Activated T-helper 1 cell treated with Interleukin-2 at 50 U/mL for 16 hours (primary cell): Measurements from ENCODE around the gene KPNA3.
A peak's percentile ranks its signal among the peaks of the same experiment; 100 is the strongest.
"Not testable (repeated sequence)": the region's sequence is repeated elsewhere in the genome, so short reads cannot be mapped to it uniquely, and the experiment has no call there.

Experiments
- DNase-seq: peaks from one replicate; pipeline ENCODE4 v3.0.0-alpha.2; 2020; ENCODE audit warnings: low read depth

Gene KPNA3

DNA sequence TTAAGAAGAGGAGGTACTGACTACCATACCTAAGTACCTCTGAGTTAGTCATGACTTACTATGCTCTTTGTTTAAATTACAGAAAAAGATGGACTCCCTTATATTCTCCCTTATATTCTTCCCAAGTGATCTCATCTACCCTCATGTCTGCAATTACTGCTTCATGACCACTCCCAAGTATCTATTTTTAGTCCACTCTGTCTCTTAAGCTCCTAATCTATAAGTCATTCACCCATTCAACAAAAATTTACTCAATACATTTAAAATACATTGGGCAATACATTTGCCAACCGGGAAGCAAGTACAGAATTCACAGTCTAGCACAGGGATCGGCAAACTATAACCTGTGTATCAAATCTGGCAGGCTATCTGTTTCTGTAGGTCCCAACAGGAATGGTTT lies 42.6 kb downstream of the KPNA3 start:
- DNase-seq, result no peak

DNA sequence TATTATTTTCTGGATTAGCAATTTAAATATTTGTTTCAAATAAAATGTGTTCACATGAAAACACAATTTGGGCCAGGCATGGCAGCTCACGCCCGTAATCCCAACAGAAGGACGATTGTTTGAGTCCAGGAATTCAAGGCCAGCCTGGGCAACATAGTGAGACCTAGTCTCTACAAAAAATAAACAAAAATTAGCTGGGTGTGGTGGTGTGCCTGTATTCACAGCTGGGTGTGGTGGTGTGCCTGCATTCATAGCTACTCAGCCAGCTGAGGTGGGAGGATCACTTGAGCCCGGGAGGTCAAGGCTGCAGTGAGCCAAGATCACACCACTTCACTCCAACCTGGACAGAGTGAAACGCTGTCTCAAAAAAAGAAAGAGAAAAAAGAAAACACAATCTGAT lies 46.4 kb downstream of the KPNA3 start:
- DNase-seq, result no peak

DNA sequence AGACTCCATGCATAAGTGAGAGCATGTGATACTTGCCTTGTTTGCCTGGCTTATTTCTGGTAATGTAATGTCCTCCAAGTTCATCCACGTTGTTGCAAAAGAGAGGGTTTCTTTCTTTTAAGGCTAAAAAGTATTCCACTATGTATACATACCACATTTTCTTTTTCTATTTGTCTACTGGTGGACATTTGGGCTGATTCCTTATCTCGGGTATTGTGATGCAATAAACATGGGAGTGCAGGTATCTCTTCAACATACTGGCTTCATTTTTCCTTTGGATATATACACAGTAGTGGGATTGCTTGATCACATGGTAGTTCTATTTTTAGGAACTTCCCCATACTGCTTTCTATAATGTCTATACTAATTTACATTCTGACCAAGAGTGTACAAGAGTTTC lies 51.6 kb downstream of the KPNA3 start:
- DNase-seq, result no peak

DNA sequence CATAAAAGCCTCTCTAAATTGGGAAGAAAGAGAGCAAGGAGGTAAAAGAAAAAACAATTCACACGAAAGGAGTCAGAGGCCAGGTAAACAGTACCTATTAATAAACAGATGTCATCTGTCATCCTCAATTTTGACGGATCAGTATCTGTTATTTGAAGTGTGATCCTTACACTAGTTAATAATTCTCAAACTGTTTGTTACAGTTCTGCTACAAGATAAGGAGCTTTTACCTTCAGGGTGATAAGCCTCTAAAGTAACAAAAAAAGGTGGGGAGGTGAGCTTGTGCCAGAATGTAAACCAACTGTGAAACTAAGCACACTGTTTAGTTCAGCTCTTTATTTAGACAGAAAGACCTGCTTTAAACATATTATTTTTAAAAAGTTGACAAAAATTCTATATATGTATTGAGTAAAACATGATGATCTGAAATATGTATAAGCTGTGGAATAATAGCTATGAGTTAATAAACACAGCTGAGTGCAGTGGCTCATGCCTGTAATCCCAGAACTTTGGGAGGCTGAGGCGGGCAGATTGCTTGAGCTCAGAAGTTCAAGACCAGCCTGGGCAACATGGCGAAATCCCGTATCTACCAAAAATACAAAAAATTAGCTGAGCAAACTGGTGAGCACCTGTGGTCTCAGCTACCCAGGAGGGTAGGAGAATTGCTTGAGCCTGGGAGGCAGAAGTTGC lies 52.8 kb downstream of the KPNA3 start:
- no peak for DNase-seq

DNA sequence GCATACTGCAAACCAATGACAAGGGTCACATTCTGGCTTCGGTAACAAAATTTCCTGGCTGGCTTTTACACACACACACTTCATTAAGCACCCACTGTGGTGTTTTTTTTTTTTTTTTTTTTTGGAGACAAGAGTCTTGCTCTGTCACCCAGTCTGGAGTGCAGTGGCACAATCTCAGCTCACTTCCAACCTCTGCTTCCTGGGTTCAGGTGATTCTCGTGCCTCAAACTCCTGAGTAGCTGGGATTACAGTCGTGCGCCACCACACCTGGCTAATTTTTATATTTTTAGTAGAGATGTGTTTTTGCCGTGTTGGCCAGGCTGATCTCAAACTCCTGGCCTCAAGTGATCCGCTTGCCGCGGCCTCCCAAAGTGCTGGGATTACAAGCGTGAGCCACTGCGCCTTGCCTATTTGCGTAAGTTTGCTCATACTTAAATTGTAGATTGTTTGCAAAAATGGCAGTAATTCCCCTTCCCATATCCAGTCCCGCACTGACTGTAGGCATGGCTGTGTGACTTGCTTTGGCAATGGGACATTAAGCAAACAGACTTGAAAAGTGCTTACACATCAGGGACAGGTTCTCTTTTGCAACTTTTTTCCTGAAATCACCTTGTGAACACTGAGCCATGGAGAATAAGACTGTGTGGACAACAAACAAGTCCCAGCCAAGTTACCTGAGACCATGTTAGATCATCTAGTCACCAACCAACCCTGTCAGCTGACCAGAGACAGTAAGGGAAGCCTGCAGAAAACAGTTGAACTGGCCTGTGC lies 59.1 kb downstream of the KPNA3 start:
- no peak for DNase-seq

DNA sequence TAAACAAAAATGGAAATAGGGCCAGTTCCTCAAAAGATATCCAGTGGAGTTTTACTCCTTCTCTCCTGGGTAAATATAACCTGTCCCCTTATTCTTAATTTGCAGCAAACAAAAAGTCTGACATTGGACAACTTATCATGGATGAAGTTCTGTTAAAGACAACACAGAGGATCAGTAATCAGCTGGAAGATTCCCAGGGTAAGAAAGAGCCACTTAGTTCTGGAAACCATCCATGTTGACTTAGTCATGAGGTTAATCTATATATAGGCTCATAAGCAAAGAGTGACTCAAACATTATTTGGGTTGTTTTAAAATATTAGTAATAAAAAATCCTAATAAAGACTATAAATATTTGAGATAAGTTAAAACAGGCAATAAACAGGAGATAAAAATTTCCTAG lies 60.7 kb downstream of the KPNA3 start:
- DNase-seq, result no peak

DNA sequence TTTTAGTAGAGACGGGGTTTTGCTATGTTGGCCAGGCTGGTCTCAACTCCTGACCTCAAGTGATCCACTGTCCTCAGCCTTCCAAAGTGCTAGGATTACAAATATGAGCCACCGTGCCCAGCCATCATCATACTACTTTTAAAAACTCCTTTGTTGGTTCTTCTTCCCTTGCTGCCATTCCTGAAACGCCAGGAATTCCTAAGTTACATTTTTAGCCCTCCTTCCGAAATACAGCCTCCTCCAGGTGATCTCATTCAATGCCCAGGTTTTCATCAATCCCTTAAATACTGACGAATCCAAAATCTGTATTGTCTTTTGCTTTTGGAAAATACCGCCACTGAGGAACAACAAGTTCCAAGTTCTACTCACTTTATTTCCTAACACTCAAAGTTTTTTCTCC lies 75.9 kb downstream of the KPNA3 start:
- no peak for DNase-seq

DNA sequence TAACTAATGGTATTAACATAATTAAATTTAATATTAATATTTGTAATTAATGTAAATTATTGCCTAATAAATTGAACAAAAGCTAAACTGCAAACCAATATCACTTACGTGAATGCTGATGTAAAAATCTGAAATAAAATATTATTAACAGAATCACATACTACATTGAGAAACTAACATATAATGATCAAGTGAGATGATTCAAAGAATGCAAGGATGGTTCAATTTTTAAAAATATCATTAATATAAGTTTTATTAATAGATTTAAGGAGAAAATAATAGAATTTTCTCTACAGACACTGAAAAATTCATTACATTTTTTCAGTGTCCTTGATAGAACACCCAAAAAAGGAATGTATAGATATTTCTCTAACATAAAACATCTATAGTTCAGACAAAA lies 77.7 kb downstream of the KPNA3 start:
- DNase-seq, result no peak

DNA sequence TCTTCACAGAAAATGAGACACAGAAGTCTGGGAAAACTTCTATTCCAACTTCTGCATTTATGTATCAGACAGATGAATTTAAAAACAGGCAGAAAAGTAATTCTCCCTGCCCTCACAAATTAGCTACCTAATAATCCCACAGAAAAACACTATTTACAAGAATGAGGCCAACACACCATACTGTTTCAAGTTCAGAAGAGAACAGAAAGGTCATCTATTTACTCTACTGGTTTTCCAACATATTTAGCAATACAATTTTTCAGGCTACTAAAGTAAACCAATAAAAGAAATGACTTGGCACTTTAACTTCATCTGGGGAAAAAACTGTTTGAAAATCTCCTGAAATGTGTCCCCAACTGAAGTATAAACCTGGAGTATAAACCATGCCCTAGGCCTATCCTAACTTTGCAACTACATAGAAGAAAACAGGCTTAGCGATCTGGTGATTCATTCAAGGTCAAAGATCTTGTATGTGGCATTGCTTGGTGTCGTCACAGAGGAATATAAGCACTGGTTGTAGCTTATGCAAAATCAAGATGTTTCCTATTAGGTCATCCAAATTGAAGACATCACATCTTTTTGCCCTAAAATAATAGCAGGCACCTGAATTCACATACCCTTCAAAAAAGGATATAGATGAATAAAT lies 81.1 kb downstream of the KPNA3 start:
- DNase-seq, result no peak

DNA sequence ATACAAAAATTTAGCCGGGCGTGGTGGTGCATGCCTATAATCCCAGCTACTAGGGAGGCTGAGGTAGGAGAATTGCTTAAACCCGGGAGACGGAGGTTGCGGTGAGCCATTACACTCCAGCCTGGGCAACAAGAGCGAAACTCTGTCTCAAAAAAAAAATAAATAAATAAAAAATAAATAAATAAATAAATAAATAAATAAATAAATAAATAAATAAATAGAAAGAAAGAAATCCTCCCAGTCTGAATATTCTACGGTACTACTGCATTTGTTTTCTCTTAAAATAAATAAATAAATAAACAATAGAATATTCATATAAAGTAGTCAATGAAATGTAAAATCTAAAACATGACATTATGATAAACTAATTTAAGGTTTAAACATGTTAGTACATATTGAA lies 88.2 kb downstream of the KPNA3 start:
- DNase-seq, result not testable (repeated sequence)

DNA sequence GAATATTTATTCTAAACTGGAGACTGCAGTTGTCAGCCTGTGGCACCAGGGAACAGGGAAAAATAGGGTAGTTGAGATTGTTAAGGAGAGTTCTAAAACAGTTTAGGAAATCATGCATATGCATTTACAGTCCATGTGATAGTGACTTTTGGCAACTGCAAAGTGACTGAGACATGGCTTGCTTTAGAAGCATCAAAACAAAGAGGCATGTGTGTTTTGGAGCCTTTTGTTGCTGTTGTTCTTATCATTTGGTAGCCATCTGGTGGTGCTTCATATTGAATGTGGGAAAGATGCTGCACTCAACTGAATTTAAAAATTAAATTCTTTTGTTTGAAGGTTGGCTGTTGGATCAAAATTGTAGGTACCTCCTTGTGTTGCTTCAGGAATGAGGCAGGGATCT lies 91.0 kb downstream of the KPNA3 start:
- DNase-seq, result no peak

DNA sequence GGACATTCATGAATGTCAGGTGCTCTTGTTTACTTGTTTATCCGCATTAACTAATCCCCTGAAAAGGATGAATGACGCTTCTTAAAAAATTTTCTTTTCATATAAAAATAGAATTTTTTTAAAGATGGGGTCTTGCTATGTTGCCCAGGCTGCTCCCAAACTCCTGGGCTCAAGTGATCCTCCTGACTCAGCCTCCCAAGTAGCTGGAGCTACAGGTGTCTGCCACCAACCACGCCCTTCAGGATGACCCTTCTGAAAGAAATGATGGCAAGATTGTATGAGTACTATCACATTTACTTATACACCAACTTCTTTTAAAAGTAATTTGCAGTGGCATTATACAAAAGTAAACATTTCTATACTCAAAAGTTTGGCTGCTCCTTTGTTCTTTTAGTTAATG lies 95.0 kb downstream of the KPNA3 start:
- DNase-seq, result no peak

DNA sequence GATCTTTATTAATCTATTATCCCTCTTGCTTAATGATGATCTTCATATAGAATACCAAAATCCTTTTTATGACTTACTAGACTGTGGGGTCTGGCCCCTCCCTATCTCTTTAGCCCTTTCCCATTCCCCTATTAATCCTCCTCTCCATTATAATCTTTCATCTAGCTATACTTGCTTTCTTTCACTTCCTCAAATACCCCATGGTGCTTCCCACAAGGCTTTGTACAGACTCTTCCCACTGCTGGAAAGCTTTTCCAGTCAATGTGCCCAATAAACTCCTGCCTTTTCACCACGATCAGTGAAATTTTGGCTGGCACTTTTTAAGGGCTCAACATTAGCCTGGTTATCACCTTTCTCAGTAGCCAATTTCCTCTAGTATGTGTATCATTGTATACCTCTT lies 98.0 kb downstream of the KPNA3 start:
- no peak for DNase-seq

DNA sequence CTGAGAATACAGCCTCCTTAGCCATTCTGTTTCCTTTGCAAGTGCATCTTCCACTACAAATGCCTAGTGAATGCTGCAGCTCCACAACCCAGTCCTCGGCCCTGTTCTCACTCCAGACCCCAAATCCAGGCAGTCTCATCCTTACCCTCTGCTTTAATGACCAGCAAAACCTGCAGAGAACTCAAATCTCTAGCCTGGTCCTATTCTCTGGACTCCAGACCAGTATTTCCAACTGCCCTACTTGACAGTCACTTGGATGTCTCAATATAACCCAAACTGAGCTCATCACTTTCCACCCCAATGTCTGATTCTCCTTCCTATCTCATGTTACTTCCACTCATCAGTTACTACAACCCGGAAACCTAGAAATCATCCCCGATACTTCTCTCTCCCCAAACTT lies 98.6 kb downstream of the KPNA3 start:
- DNase-seq, result no peak

DNA sequence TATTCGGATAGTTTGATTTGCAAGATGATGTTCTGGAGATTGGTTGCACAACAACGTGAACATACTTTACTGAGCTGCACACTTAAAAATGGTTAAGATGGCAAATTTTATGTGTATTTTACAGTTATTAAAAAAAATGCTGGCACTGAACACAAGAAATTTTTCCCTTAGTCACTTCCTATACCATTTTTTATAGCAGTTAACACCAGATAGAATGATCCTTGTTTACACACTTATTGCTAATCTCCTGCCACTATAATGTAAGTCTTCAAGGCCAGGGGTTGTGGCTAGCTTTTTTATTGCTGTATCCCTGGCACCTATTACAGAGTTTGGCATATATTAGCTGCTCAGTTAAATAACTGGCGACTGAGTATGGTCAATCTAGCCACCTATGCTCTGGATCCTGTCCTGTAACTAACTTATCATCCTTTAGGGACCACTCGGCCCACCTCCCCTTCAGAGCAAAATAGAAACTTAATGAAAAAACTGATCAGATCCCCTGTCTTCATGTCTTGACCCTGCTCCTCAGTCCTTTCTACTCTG lies 99.2 kb downstream of the KPNA3 start:
- DNase-seq, result no peak

DNA sequence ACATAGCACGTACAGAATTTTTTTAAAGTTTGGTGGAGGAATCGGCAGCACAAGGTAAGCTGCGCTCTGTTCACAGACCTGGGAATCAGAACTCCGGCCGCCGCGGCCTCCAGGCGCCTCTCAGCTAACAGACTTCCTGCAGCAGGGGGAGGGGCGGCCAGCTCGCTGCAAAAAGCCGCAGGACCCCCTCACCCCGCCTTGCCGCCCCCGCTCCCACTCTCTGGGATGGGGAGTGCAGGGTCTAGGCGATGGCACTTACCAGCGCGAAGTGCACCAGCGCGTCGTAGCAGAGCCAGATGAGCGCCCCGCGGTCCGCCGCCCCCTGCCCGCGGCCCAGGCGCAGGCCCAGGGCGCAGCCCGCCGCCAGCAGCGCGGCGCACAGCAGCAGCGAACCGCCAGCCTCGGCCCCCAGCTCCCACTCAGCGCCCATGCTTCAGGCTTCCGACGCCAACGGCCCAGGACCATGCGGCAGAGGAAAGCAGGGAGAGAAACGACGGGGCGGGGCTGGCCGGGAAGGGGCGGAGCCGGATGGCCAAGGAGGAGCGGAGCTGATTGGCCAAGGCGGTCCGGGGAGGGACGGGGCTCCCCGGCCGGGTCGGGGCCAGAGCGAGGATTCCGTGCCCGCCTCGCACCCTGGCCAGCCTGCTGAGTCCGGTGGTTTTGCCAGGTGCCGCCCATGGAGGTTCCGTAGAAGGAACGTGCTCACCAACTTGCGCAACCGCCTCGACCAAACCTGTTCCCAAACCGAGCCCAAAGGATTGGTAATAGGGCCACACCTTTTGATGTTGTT lies 101.3 kb downstream of the KPNA3 start, which contains the start of gene EBPL:
EBPL (minus strand) TSS at position 492 of the 790 bp plus-strand sequence; CDS start at position 430, 62 bp downstream.
- peak; percentile 77 for DNase-seq

DNA sequence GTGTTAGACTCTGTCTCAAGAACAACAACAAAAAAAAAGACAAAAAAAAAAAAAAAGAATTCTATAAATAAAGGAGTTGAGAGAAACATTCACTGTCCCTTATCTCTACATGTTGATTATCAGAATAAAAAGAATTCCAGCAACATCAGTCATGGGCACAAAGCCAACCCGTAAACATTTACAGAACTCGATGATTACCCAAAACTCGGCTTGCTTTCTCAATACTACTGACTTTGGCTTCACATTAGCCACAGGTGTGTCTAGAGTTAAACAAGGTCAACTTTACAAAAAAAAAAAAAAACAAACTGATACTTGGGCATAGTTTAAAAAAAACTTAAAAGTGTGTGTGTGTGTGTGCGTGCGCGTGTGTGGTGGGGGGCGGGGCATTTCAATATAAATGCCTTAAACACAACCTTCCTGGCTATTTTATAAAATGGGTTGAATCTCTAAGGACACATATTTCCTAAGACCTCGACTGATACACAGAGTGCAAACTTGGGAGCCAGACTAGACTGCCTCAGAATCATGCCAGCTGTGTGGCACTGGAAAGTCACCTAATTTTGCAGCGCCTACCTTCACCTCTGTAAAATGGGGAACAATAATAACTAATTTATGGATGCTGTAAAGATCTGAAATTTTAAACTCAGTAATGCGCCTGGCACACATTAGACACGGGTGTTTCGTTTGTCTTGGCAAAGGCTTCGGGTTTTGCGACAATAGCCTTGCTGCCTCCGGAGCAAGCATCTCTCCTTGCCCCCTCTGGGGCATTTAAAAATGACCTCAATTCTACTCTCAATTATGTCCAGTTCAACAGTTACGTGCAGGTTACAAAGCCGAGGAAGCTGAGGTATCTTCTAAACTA lies 102.1 kb downstream of the KPNA3 start:
- no peak for DNase-seq

DNA sequence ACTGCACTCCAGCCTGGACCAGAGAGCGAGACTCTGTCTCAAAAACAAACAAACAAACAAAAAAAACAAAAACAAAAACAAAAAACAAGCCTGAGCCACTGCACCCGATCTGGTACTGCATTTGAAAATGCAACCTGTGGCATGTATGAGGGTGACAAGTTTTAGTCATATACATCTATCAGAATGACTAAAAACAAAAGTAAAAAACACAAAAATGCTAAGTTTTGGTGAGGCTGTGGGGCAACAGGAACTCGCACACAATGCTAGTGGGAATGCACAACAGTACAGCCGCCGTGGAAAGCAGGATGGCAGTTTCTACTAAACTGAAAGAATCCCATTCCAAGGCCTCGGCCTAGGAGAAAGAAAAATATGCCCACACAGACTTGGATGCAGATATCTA lies 109.0 kb downstream of the KPNA3 start:
- no peak for DNase-seq

DNA sequence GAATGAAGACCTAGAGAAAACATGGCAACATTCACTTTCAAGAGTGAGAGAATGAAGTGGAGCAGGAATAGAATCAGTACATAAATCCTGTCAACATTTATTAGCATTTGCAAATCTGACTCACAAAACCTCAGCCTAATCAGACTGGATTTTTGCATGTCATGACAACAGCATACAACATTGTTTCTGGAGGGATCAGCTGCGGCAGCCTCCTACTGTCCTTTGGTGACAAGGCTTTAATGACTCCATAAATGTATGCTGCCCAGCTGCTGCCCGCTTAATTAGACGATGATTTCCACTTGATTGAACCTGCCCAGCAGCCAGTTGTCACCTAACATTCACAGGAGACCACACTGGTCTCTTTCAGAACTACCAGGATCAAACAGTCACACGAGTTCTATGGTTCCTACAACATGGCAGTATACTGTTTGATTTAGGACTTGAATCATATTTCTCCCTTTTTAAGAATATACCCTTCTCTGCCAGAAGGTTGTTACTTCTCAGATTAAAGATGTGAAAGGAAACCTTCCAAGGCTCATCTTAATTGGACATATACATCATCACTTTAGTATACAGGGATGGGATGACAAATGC lies 110.5 kb downstream of the KPNA3 start:
- DNase-seq, result no peak

DNA sequence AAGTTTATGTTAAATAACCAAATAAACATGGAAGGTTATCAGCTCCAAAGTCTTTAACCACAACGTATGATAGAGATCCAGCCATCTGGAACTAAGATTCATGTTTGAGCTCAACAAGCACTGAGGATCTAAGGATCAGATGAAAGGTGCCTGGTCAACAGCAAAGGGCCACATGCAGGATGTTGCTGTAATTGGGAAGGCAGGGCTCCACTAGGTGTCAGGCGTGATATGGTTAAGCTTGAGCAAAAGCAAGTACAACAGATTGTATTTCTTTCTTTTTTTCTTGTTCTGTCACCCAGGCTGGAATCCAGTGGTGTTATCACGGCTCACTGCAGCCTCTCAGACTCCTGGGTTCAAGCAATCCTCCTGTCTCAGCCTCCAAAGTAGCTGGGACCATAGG lies 113.2 kb downstream of the KPNA3 start:
- no peak for DNase-seq
